ENCODE results near the gene PTPRH. TPM values are rescaled to one million over a fixed set of nuclear protein-coding genes. Genes with fewer than 3 reads are reported as not detected.

PTPRH gene, protein sequence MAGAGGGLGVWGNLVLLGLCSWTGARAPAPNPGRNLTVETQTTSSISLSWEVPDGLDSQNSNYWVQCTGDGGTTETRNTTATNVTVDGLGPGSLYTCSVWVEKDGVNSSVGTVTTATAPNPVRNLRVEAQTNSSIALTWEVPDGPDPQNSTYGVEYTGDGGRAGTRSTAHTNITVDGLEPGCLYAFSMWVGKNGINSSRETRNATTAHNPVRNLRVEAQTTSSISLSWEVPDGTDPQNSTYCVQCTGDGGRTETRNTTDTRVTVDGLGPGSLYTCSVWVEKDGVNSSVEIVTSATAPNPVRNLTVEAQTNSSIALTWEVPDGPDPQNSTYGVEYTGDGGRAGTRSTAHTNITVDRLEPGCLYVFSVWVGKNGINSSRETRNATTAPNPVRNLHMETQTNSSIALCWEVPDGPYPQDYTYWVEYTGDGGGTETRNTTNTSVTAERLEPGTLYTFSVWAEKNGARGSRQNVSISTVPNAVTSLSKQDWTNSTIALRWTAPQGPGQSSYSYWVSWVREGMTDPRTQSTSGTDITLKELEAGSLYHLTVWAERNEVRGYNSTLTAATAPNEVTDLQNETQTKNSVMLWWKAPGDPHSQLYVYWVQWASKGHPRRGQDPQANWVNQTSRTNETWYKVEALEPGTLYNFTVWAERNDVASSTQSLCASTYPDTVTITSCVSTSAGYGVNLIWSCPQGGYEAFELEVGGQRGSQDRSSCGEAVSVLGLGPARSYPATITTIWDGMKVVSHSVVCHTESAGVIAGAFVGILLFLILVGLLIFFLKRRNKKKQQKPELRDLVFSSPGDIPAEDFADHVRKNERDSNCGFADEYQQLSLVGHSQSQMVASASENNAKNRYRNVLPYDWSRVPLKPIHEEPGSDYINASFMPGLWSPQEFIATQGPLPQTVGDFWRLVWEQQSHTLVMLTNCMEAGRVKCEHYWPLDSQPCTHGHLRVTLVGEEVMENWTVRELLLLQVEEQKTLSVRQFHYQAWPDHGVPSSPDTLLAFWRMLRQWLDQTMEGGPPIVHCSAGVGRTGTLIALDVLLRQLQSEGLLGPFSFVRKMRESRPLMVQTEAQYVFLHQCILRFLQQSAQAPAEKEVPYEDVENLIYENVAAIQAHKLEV
- polyA plus RNA-seq (2011; rRNA removed) (2.2 and 4.3 TPM in 2 replicates), polyA minus RNA-seq (2011; rRNA and poly(A)+ RNA removed) (3.9 and 6.0 TPM in 2 replicates)

DNA sequence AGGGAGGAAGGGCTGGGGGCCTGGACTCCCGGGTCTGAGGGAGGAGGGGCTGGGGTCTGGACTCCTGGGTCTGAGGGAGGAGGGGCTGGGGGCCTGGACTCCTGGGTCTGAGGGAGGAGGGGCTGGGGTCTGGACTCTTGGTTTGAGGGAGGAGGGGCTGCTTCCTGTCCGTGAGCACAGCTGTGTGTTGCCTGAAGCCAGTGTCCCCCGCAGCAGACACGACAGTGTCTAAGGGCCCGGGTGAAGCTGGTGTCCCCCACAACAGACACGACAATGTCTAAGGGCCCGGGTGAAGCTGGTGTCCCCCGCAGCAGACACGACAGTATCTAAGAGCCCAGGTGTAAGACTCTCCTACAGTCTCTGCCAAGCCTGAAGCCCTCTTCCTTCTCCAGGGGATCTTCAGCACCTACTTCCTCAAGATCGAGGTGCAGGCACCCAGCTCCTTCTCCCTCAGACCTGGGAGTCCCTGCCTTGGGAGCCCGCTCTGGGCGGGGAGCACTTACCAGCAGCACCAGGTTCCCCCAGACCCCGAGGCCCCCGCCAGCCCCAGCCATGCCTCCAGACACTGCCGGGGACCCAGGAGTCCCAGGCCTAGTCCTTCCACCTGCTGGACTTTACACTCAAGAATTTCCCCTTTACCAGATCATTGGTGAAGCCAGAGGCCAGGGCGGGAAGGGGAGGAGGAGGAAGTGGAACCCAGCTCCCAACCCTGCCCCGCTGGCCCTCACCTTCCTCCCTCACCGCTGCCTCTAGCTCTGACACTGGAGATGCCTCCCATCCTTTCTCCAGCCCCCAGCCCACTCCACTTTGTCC lies at the start of gene PTPRH:
TSS of gene PTPRH (minus strand) at position 622 of the 813 bp plus-strand sequence. CDS start at position 554, 68 bp downstream.
- no peaks in the 10 kb centered on the region for H3K27me3 ChIP-seq (ENCODE audit: control insufficient read depth, insufficient read depth, low read length)
- no peaks in the 10 kb centered on the region for H3K36me3 ChIP-seq (ENCODE audit: control insufficient read depth, insufficient read depth, low read length)
- DNase-seq (ENCODE audit: low read depth), result no peak
- ChIA-PET CTCF (interaction anchor here (0.9 kb wide), 1 partner anchor 175 kb away, joined by 3 read pairs; the partner anchor contains the start of gene TMEM238), POLR2A (no interaction called here)
- H3K4me3 ChIP-seq (ENCODE audit: low read depth, low read length), result no peak within 1 kb of the TSS
- TF ChIP-seq, protein P1, sequence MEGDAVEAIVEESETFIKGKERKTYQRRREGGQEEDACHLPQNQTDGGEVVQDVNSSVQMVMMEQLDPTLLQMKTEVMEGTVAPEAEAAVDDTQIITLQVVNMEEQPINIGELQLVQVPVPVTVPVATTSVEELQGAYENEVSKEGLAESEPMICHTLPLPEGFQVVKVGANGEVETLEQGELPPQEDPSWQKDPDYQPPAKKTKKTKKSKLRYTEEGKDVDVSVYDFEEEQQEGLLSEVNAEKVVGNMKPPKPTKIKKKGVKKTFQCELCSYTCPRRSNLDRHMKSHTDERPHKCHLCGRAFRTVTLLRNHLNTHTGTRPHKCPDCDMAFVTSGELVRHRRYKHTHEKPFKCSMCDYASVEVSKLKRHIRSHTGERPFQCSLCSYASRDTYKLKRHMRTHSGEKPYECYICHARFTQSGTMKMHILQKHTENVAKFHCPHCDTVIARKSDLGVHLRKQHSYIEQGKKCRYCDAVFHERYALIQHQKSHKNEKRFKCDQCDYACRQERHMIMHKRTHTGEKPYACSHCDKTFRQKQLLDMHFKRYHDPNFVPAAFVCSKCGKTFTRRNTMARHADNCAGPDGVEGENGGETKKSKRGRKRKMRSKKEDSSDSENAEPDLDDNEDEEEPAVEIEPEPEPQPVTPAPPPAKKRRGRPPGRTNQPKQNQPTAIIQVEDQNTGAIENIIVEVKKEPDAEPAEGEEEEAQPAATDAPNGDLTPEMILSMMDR (IDR thresholded peaks at IDR 0.05; ENCODE audit: insufficient read depth, low read depth, low read length), result no peak

DNA sequence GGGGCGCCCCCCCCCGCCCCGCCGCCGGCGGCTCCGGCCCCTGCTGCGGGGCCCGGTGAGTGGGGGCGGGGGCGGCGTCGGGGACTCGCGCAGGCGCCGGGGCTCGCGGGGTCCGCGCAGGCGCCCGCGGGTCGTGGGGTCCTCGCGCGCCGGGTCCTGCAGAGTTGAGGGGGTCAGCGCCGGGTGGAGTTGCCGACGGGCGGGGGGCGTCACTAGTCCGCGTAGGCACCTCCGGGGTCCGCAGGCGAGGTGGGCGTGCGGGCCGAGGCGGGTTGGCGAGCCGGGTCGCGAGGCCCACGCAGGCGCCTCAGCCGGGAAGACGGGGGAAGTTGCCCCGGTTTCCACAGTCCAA lies 49.2 kb upstream of the PTPRH start:
- ChIA-PET POLR2A (interaction anchor here (0.7 kb wide), 1 partner anchor 80 kb away, joined by 6 read pairs; no protein-coding TSS in a partner anchor), CTCF (interaction anchor here (2.7 kb wide), 1 partner anchor 98 kb away, joined by 8 read pairs; no protein-coding TSS in a partner anchor)
- Histone ChIP-seq H3K36me3 (ENCODE audit: control insufficient read depth, insufficient read depth, low read length) (peaks cover 2% of the 10 kb centered on the region), H3K4me3 (ENCODE audit: low read depth, low read length) (peak overlapping the region; percentile 79), H3K27me3 (ENCODE audit: control insufficient read depth, insufficient read depth, low read length) (no peaks in the 10 kb centered on the region)
- TF ChIP-seq, protein P1 (IDR thresholded peaks at IDR 0.05; ENCODE audit: insufficient read depth, low read depth, low read length), result no peak
- DNase-seq (ENCODE audit: low read depth), result no peak

DNA sequence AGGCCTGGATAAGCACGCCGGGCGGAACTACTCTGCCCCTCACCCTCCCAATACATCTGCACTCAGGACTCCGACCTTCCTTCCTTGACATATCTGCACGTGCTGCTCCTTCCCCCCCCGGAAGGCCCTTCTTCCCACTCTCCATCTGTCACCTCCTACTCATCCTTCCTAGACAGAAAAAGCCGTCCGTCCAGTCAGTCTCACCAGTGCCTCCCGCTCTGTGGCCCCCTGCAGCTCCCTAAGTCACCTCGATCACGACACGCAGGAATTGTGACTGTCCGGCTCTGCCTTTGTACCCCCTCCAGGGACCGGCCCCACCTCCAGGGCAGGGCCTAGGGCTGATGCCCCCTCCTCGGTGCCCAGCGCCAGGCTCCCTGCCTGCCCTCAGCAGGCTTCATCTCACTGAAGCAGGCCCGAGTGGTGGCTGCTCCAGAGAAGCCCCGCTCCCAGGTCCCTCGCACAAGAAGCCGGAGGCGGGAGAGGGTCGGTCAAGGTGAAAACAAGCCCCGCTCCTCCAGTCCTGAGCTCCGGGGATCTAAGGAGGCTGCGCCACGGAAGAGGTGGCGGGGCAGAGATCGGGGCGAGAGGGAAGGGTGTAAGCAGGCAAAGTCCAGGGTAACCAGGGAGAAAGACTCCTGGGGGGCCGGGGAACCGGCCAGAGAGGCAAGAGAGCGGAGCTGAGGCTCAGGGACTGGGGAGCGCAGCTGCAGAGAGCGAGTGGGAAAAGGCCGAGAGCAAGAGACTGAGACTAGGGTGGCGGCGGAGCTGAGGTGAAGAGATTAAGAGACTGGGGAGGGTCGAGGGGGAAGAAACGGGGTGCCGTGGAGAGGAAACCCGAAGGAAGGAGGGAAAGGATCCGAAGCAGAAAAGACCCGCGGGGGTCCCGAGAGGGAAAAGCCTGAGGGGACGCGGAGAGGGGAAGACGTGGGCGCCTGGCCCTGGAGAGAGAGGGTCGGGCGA lies 48.4 kb upstream of the PTPRH start:
- ChIA-PET POLR2A (no interaction called here), CTCF (interaction anchor here (0.6 to 1.3 kb wide), 2 partner anchors 160 to 170 kb away, joined by 3 to 5 read pairs; no protein-coding TSS in a partner anchor)
- H3K27me3 ChIP-seq (ENCODE audit: control insufficient read depth, insufficient read depth, low read length), result no peaks in the 10 kb centered on the region
- peaks cover 3% of the 10 kb centered on the region for H3K36me3 ChIP-seq (ENCODE audit: control insufficient read depth, insufficient read depth, low read length)
- TF ChIP-seq, protein P1 (IDR thresholded peaks at IDR 0.05; ENCODE audit: insufficient read depth, low read depth, low read length), result no peak
- no peak for DNase-seq (ENCODE audit: low read depth)
- peak overlapping the region; percentile 79 for H3K4me3 ChIP-seq (ENCODE audit: low read depth, low read length)
